Prostate gland (tissue), 2 donors: Measurements from ENCODE around the gene XCL2. TPM values are rescaled to one million over a fixed set of nuclear protein-coding genes. Genes with fewer than 3 reads are reported as not detected.

ENCODE experiments used
- DNase-seq: peaks from one replicate; pipeline ENCODE4 v3.0.0-alpha.2; 2019; ENCODE audit warnings: low spot score
- H3K27ac ChIP-seq, 2 donors: fragments of 200-600 bp; sonication (generic); 2 replicates each; pipeline ENCODE4 v1.5.1; 2017 to 2019
- H3K27me3 ChIP-seq: fragments of 200-600 bp; sonication (generic); replicated peaks from 2 replicates; pipeline ENCODE4 v1.5.1; 2019; ENCODE audit not compliant: insufficient read depth
- H3K36me3 ChIP-seq, 2 donors: fragments of 200-600 bp; sonication (generic); 1 replicate in 1 of 2; 2 replicates in 1 of 2; pipeline versions ENCODE4 v1.5.1 to v1.8.1; 2017 to 2019
- H3K4me1 ChIP-seq: fragments of 200-600 bp; sonication (generic); replicated peaks from 2 replicates; pipeline ENCODE4 v1.5.1; 2019
- H3K4me3 ChIP-seq, 2 donors: fragments of 200-600 bp; sonication (generic); 2 replicates each; pipeline ENCODE4 v1.5.1; 2017 to 2019
- H3K9me3 ChIP-seq: fragments of 200-600 bp; sonication (generic); 2 replicates; pipeline ENCODE4 v1.5.1; 2017
- CTCF ChIP-seq, 4 experiments: fragments of 200-600 bp in 2 of 4; fragments of 450-650 bp in 2 of 4; sonication (generic) in 2 of 4; IDR thresholded peaks; 1 replicate in 3 of 4; 2 replicates in 1 of 4; pipeline ENCODE4 v1.5.1; 2016 to 2019; ENCODE audit warnings: antibody characterized with exemption in 4 of 4, mild to moderate bottlenecking in 2 of 4, moderate library complexity in 2 of 4
- POLR2A ChIP-seq: fragments of 450-650 bp; IDR thresholded peaks from one replicate; pipeline ENCODE4 v1.6.1; 2016; ENCODE audit warnings: antibody characterized with exemption, mild to moderate bottlenecking
- POLR2AphosphoS5 ChIP-seq: sonication (generic); formaldehyde crosslinking; IDR thresholded peaks from one replicate; pipeline ENCODE4 v1.6.1; 2017; ENCODE audit warnings: antibody characterized with exemption
- WGBS: methylation state at CpG from one replicate; pipeline ENCODE4 v1.1.5; 2018; 5-methylcytosine and 5-hydroxymethylcytosine counted together
- intact Hi-C: fragments of 100-400 bp; cut with DNase I; formaldehyde crosslinking; loops from one replicate; pipeline ENCODE4 v1.14.2; 2022
- total RNA-seq, 2 donors: library from RNA; depleted of rRNA; stranded (reverse); fragments of >200 nt; gene quantifications; one replicate each; pipeline ENCODE4 v1.1.0, GENCODE V29; 2016

XCL2 gene
- total RNA-seq, 2 donors from 2014 or later = not detected

DNA sequence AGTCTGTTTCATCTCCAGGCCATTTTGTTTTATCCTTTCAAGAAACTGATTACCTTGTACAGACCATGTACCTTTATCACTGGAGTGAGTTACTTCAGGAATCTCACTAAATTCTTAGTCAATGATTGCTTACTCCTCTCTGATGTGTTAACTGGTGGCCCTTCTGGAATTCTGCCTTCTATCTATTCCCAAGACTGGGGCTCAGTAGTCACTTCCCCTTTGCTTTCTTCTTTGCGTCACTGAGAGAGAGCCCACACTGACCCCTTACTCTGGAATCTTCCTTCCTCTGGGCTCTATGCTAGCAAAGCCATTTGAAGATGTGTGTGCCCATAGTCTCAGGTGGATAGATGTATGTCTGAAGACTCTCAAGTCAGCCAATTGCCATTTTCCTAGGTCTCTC, 34.6 kb downstream of the XCL2 start:
- TF ChIP-seq CTCF (IDR thresholded peaks at IDR 0.05) = no peak
- no peak for TF ChIP-seq POLR2AphosphoS5
- TF ChIP-seq POLR2A = no peak
- Histone ChIP-seq H3K27me3 (no peaks in the 10 kb centered on the region), H3K27ac (no peak overlapping the region), H3K4me3 (no peak overlapping the region), H3K36me3 (no peaks in the 10 kb centered on the region), H3K9me3 (no peaks in the 10 kb centered on the region), H3K4me1 (no peaks in the 10 kb centered on the region)
- intact Hi-C loops = no loop called here
- DNase-seq = no peak
- WGBS = 100% methylated on average over 1 of the region's 1 CpG

- 99% methylated on average over 4 of the region's 4 CpGs for WGBS
- no peak for TF ChIP-seq POLR2A
- TF ChIP-seq POLR2AphosphoS5 = no peak
- no peak for TF ChIP-seq CTCF (IDR thresholded peaks at IDR 0.05)
- no peak for DNase-seq
- Histone ChIP-seq H3K27me3 (no peaks in the 10 kb centered on the region), H3K27ac (no peak overlapping the region), H3K9me3 (no peaks in the 10 kb centered on the region), H3K4me1 (no peaks in the 10 kb centered on the region), H3K4me3 (no peak overlapping the region), H3K36me3 (no peaks in the 10 kb centered on the region)
- intact Hi-C loops = no loop called here
Observed at GRCh38 chr1:168507828-168508227, 36.0 kb downstream of the XCL2 start.

DNA sequence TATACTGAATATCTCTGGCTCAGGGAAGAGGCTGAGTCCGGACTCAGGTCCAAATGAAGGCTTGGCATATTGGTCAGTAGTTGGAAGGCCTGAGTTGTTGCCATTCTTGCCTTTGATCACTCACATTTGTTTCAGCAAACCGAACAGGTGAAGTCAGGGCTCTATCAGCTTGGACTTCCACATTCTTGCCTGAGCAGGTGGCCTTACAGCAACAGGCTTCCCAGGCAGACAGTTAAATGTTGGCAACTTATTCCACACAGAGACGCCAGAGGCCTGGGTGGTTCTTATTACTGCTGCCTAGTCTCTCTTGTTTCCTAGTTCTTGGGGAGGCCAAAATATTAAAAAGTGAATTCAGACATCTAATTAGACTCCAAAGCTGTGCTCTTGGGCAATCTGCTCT, 36.6 kb downstream of the XCL2 start:
- Histone ChIP-seq H3K27ac (no peak overlapping the region), H3K9me3 (no peaks in the 10 kb centered on the region), H3K4me3 (no peak overlapping the region), H3K36me3 (no peaks in the 10 kb centered on the region), H3K27me3 (no peaks in the 10 kb centered on the region), H3K4me1 (no peaks in the 10 kb centered on the region)
- no peak for DNase-seq
- intact Hi-C loops = no loop called here
- TF ChIP-seq POLR2AphosphoS5 (no peak), POLR2A (no peak), CTCF (IDR thresholded peaks at IDR 0.05) (no peak)
- 46% methylated on average over 3 of the region's 3 CpGs for WGBS

DNA sequence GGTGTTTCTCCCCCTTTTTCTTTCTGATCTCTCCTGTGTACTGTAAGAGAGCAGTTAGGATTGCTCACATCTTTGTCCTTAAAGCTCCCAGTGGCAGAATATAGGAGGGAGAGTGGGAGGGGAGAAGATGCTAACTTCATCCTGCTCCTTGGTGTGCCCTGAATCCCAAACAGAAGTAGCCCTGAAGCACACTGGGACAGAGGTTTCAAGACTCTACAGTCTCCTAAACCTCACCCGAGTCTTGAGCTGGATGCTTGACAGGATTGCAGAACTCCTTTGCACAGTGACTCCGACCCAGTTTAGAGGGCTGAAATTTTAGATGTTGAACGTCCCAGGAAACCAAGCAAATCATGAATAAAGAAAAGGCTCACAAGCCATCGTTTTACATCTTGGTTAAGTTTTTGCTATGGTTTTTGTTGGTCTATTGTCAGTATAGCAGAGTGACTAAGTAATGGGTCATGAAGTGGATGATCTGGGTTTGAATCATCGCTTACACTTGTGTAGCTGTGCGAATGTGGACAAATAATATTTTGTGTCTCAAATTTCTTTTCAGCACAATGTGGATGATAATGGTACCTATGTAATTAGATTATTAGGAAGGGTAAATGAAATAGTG, 37.5 kb downstream of the XCL2 start:
- no peaks in the 10 kb centered on the region for H3K27me3 ChIP-seq
- H3K9me3 ChIP-seq = no peaks in the 10 kb centered on the region
- no peak for TF ChIP-seq POLR2A
- no peak for TF ChIP-seq CTCF (IDR thresholded peaks at IDR 0.05)
- TF ChIP-seq POLR2AphosphoS5 = no peak
- H3K4me1 ChIP-seq = no peaks in the 10 kb centered on the region
- H3K4me3 ChIP-seq = no peak overlapping the region
- intact Hi-C loops = no loop called here
- no peak for DNase-seq
- 84% methylated on average over 6 of the region's 6 CpGs for WGBS
- H3K27ac ChIP-seq = no peak overlapping the region
- no peaks in the 10 kb centered on the region for H3K36me3 ChIP-seq

DNA sequence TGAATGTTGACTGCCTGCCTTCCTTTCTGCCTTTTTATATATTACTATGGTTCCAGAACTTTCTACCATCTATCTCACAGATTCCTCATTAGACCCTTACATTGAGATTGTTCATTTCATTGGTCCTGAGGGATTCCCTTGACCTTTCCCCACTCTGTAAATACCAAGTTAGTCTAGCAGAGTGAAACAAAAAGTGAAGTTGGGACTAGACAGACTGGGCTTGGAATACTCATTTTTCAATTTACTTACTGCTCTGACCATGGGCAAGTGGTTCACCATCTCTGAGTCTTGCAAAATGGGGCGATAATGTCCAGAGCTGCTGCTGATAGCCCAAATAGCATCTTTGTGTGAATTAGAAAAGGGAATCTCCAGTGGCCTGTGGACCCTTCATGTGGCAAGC, 38.8 kb downstream of the XCL2 start:
- H3K36me3 ChIP-seq = no peaks in the 10 kb centered on the region
- no peak for TF ChIP-seq POLR2A
- no peak for TF ChIP-seq CTCF (IDR thresholded peaks at IDR 0.05)
- no peak for TF ChIP-seq POLR2AphosphoS5
- no peak overlapping the region for H3K27ac ChIP-seq
- H3K4me3 ChIP-seq = no peak overlapping the region
- H3K27me3 ChIP-seq = no peaks in the 10 kb centered on the region
- intact Hi-C loops = no loop called here
- H3K4me1 ChIP-seq = no peaks in the 10 kb centered on the region
- H3K9me3 ChIP-seq = no peaks in the 10 kb centered on the region
- 100% methylated on average over 1 of the region's 1 CpG for WGBS
- no peak for DNase-seq
